Duodenal mucosa (tissue), 2 donors: Measurements from ENCODE around the gene CLDN7.
A peak's percentile ranks its signal among the peaks of the same experiment; 100 is the strongest.
"Not testable (repeated sequence)": the region's sequence is repeated elsewhere in the genome, so short reads cannot be mapped to it uniquely, and the experiment has no call there.

Source experiments
- H3K27ac ChIP-seq: one replicate; pipeline ENCODE4 v1.7.0; 2013; ENCODE audit warnings: low read depth, low read length
- H3K27me3 ChIP-seq, 2 donors: one replicate each; pipeline ENCODE4 v1.7.0; 2013; ENCODE audit warnings: low read length in 2 of 2, control low read depth in 1 of 2; ENCODE audit not compliant: insufficient read depth in 2 of 2, control insufficient read depth in 1 of 2
- H3K36me3 ChIP-seq, 2 donors: one replicate each; pipeline ENCODE4 v1.7.0; 2013; ENCODE audit warnings: low read length in 2 of 2, control low read depth in 1 of 2; ENCODE audit not compliant: insufficient read depth in 2 of 2, control insufficient read depth in 1 of 2
- H3K4me1 ChIP-seq, 2 donors: one replicate each; pipeline ENCODE4 v1.7.0; 2013; ENCODE audit warnings: low read length in 2 of 2, control low read depth in 1 of 2; ENCODE audit not compliant: insufficient read depth in 2 of 2, control insufficient read depth in 1 of 2
- H3K4me3 ChIP-seq, 2 donors: one replicate each; pipeline ENCODE4 v1.7.0; 2013; ENCODE audit warnings: low read length in 2 of 2, low read depth in 1 of 2
- H3K9ac ChIP-seq, 2 donors: one replicate each; pipeline ENCODE4 v1.7.0; 2013; ENCODE audit warnings: low read length in 2 of 2, low read depth in 1 of 2
- H3K9me3 ChIP-seq, 2 donors: one replicate each; pipeline ENCODE4 v1.7.0; 2013; ENCODE audit warnings: low read length in 2 of 2, control low read depth in 1 of 2; ENCODE audit not compliant: control insufficient read depth in 1 of 2

CLDN7 gene

DNA sequence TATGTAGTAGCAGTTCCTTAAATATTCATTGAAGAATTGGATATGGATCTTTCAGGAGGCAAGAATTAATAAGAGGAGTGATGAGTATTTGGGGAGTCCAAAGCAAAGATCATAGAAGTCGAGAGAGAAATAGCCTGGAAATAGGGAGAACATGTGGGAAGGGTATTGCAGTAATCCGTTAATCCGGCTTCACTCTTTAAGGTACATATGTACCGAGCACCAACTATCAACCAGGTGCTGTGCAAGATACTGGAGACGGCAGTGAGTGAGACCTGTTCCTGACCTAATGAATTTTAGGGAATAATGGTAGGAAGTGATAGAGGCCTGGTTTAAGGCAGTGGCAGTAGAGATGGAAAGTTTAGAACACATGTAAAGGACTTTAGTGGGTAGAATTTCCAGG is 9.2 kb downstream of the CLDN7 start:
- H3K27me3 ChIP-seq, result no peaks in the 10 kb centered on the region
- H3K4me3 ChIP-seq, result peak overlapping the region; percentile 79 to 90
- H3K4me1 ChIP-seq, result peaks cover 24 to 54% of the 10 kb centered on the region in 2 donors
- H3K9me3 ChIP-seq, result no peaks in the 10 kb centered on the region
- H3K27ac ChIP-seq, result no peak overlapping the region
- peak overlapping the region; percentile 87 to 97 for H3K9ac ChIP-seq
- H3K36me3 ChIP-seq, result peaks cover 10 to 32% of the 10 kb centered on the region in 2 donors

GRCh38 chr17:7252176-7253043 is 9.9 kb downstream of the CLDN7 start, which contains the start of gene ELP5:
Gene ELP5, plus strand, starts transcription at chr17:7252215. Its CDS starts 336 bp downstream, at chr17:7252551.
- H3K4me3 ChIP-seq, result peak within 1 kb of the TSS; percentile 79 to 90
- peaks cover 24 to 54% of the 10 kb centered on the region in 2 donors for H3K4me1 ChIP-seq
- peaks cover 10 to 28% of the 10 kb centered on the region in 2 donors for H3K36me3 ChIP-seq
- no peaks in the 10 kb centered on the region for H3K27me3 ChIP-seq
- peak within 1 kb of the TSS; percentile 100 for H3K27ac ChIP-seq
- H3K9me3 ChIP-seq, result no peaks in the 10 kb centered on the region
- peak within 1 kb of the TSS; percentile 89 to 97 for H3K9ac ChIP-seq

DNA sequence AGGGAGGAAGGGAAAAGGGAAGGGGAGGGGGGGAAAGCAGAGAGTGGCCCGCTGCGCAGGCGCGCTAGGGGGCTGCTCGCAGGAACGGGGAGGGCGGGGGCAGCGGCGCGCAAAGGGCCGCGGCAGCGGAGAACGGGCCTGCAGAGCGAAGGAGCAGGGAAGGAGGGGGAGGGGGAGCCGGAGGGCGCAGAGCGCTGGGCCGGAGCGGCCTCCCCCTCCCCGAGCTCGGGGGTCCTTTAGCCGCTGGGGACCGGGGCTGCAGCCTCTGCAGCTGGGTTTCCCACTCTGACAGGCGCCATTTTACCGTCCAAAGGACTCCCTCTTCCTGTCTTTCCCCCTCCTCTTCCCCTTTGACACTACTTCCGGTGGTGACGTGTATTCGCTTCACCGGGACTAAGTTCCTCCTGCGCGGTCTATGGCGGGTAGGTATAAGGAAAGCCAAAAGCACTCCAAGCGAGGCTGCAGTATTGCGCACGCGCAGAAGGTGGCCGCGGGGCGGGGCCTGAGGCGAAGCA is 10.6 kb downstream of the CLDN7 start, which contains the start of gene CTDNEP1:
CTDNEP1 (minus strand) TSS at position 74 of the 515 bp plus-strand sequence. CDS start 438 bp downstream, outside the sequence.
- Histone ChIP-seq H3K9ac (peak within 1 kb of the TSS; percentile 89 to 97), H3K4me3 (peak within 1 kb of the TSS; percentile 79 to 90), H3K27ac (peak within 1 kb of the TSS; percentile 100), H3K36me3 (peaks cover 10 to 29% of the 10 kb centered on the region in 2 donors), H3K4me1 (peaks cover 24 to 53% of the 10 kb centered on the region in 2 donors), H3K27me3 (no peaks in the 10 kb centered on the region), H3K9me3 (no peaks in the 10 kb centered on the region)

GRCh38 chr17:7250695-7251627 is 11.3 kb downstream of the CLDN7 start:
- Histone ChIP-seq H3K9ac (peak overlapping the region; percentile 89 to 97), H3K27me3 (no peaks in the 10 kb centered on the region), H3K27ac (peak overlapping the region; percentile 100), H3K4me1 (peaks cover 24 to 46% of the 10 kb centered on the region in 2 donors), H3K4me3 (peak overlapping the region; percentile 79 to 90), H3K36me3 (peaks cover 18 to 29% of the 10 kb centered on the region in 2 donors), H3K9me3 (no peaks in the 10 kb centered on the region)

GRCh38 chr17:7249830-7250229 is 12.4 kb downstream of the CLDN7 start:
- peak overlapping the region; percentile 89 to 97 for H3K9ac ChIP-seq
- H3K27me3 ChIP-seq, result no peaks in the 10 kb centered on the region
- H3K4me3 ChIP-seq, result peak overlapping the region; percentile 79 to 90
- no peaks in the 10 kb centered on the region for H3K9me3 ChIP-seq
- no peak overlapping the region for H3K27ac ChIP-seq
- H3K36me3 ChIP-seq, result peaks cover 20 to 27% of the 10 kb centered on the region in 2 donors
- H3K4me1 ChIP-seq, result peaks cover 24 to 43% of the 10 kb centered on the region in 2 donors

GRCh38 chr17:7249214-7249613 is 13.1 kb downstream of the CLDN7 start:
- H3K27ac ChIP-seq, result no peak overlapping the region

GRCh38 chr17:7248796-7249195 is 13.5 kb downstream of the CLDN7 start:
- Histone ChIP-seq H3K27ac (no peak overlapping the region), H3K9ac (no peak overlapping the region), H3K9me3 (no peaks in the 10 kb centered on the region), H3K36me3 (peaks cover 16 to 28% of the 10 kb centered on the region in 2 donors), H3K4me1 (peaks cover 24 to 33% of the 10 kb centered on the region in 2 donors), H3K27me3 (no peaks in the 10 kb centered on the region), H3K4me3 (no peak overlapping the region)

More at GRCh38 chr17:7249214-7249613, 13.1 kb downstream of the CLDN7 start:
- H3K4me3 ChIP-seq, result peak overlapping the region in 1 of 2 donors; percentile 6
- peaks cover 24 to 36% of the 10 kb centered on the region in 2 donors for H3K4me1 ChIP-seq
- no peaks in the 10 kb centered on the region for H3K9me3 ChIP-seq
- no peaks in the 10 kb centered on the region for H3K27me3 ChIP-seq
- H3K36me3 ChIP-seq, result peaks cover 16 to 26% of the 10 kb centered on the region in 2 donors
- H3K9ac ChIP-seq, result no peak overlapping the region

DNA sequence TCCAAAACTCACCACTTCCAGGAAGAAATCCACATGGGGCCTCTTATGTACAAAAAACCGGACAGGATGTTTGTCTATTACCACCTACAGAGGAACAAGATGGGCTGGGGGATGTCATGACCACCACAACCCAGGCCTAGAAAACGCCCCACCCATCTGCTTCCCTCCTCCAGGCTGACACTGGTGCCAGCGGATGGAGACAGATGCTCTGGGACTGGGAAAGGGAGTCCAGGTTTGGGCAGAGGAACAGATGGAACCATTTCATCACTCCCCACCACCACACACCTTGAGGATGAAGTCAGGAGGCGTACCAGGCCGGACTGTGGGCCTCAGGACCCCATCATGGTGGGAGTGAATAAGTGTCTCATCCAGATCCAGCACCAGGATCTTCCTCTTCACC is 15.5 kb downstream of the CLDN7 start:
- Histone ChIP-seq H3K9ac (no peak overlapping the region), H3K27me3 (no peaks in the 10 kb centered on the region), H3K4me3 (no peak overlapping the region), H3K4me1 (peaks cover 21 to 29% of the 10 kb centered on the region in 2 donors), H3K36me3 (peaks cover 16 to 31% of the 10 kb centered on the region in 2 donors), H3K9me3 (no peaks in the 10 kb centered on the region), H3K27ac (no peak overlapping the region)

DNA sequence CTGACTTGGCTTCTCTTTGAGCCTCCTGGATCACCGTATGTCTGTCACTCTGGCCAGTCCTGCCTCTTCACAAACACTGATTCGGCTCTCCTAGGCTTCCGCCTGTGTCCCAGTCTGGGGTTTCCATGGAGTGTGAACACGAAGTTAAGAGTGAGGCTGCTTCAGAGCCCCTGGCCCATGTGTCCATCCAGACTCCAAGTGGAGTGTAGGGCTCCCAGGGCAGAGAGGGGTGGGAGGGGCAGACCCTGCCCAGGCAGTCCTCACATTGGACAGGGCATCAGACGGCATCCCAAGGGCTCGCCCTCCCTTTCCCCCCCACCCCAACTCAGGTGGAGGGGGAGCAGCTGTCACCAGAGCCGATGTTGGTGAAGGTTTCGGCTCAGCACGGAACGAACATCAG is 18.4 kb downstream of the CLDN7 start:
- not testable (repeated sequence) for H3K27ac ChIP-seq, H3K9me3 ChIP-seq, H3K4me3 ChIP-seq, H3K27me3 ChIP-seq
- peaks cover 24 to 42% of the 10 kb centered on the region in 2 donors for H3K36me3 ChIP-seq
- H3K9ac ChIP-seq, result peak overlapping the region in 1 of 2 donors; percentile 99
- H3K4me1 ChIP-seq, result peaks cover 26 to 30% of the 10 kb centered on the region in 2 donors
